Esophagus muscularis mucosa (tissue), 3 donors: Measurements from ENCODE around the gene SERTM2.

Experiments
- EP300 ChIP-seq: sonication (generic); formaldehyde crosslinking; IDR thresholded peaks from one replicate; pipeline ENCODE4 v1.6.1; 2017; ENCODE audit warnings: antibody characterized with exemption
- POLR2AphosphoS5 ChIP-seq, 2 donors: sonication (generic); formaldehyde crosslinking; IDR thresholded peaks; one replicate each; pipeline ENCODE4 v1.6.1; 2017; ENCODE audit warnings: antibody characterized with exemption in 2 of 2

DNA sequence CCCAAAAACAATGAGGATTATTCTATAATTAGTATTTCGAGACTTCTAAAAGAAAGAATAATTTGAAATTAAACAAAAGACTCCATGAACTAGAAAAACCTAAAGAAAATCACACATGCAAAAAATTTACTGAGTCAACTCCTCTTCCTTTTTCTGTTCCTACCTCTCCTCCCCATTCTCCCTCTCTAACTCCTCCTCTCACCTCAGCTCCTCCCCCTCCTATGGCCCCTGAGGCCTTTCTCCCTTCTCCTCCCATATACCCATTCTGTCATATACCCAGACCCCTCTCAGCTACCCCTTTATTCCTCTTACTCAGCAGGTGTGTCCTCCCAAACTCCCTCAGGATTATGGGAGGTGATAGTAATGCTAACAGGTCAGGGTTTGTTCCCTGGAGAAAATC is 57.4 kb downstream of the SERTM2 start:
- TF ChIP-seq POLR2AphosphoS5 (IDR thresholded peaks at IDR 0.05): no peak
- TF ChIP-seq EP300: no peak
